Prostate gland (tissue), 2 donors: Measurements from ENCODE around the gene TNFRSF12A. TPM values are rescaled to one million over a fixed set of nuclear protein-coding genes. Genes with fewer than 3 reads are reported as not detected.

Experiments used
- DNase-seq: peaks from one replicate; pipeline ENCODE4 v3.0.0-alpha.2; 2019; ENCODE audit warnings: low spot score
- H3K27ac ChIP-seq, 2 donors: fragments of 200-600 bp; sonication (generic); 2 replicates each; pipeline ENCODE4 v1.5.1; 2017 to 2019
- H3K27me3 ChIP-seq: fragments of 200-600 bp; sonication (generic); replicated peaks from 2 replicates; pipeline ENCODE4 v1.5.1; 2019; ENCODE audit not compliant: insufficient read depth
- H3K36me3 ChIP-seq, 2 donors: fragments of 200-600 bp; sonication (generic); 1 replicate in 1 of 2; 2 replicates in 1 of 2; pipeline versions ENCODE4 v1.5.1 to v1.8.1; 2017 to 2019
- H3K4me1 ChIP-seq: fragments of 200-600 bp; sonication (generic); replicated peaks from 2 replicates; pipeline ENCODE4 v1.5.1; 2019
- H3K4me3 ChIP-seq, 2 donors: fragments of 200-600 bp; sonication (generic); 2 replicates each; pipeline ENCODE4 v1.5.1; 2017 to 2019
- H3K9me3 ChIP-seq: fragments of 200-600 bp; sonication (generic); 2 replicates; pipeline ENCODE4 v1.5.1; 2017
- CTCF ChIP-seq, 4 experiments: fragments of 200-600 bp in 2 of 4; fragments of 450-650 bp in 2 of 4; sonication (generic) in 2 of 4; IDR thresholded peaks; 1 replicate in 3 of 4; 2 replicates in 1 of 4; pipeline ENCODE4 v1.5.1; 2016 to 2019; ENCODE audit warnings: antibody characterized with exemption in 4 of 4, mild to moderate bottlenecking in 2 of 4, moderate library complexity in 2 of 4
- POLR2A ChIP-seq: fragments of 450-650 bp; IDR thresholded peaks from one replicate; pipeline ENCODE4 v1.6.1; 2016; ENCODE audit warnings: antibody characterized with exemption, mild to moderate bottlenecking
- POLR2AphosphoS5 ChIP-seq: sonication (generic); formaldehyde crosslinking; IDR thresholded peaks from one replicate; pipeline ENCODE4 v1.6.1; 2017; ENCODE audit warnings: antibody characterized with exemption
- WGBS: methylation state at CpG from one replicate; pipeline ENCODE4 v1.1.5; 2018; 5-methylcytosine and 5-hydroxymethylcytosine counted together
- intact Hi-C: fragments of 100-400 bp; cut with DNase I; formaldehyde crosslinking; loops from one replicate; pipeline ENCODE4 v1.14.2; 2022
- total RNA-seq, 2 donors: library from RNA; depleted of rRNA; stranded (reverse); fragments of >200 nt; gene quantifications; one replicate each; pipeline ENCODE4 v1.1.0, GENCODE V29; 2016

TNFRSF12A gene
- total RNA-seq, 2 donors from 2014 or later, result 57.4 to 59.0 TPM

- WGBS, result 69% methylated on average over 10 of the region's 10 CpGs
- Histone ChIP-seq H3K27me3 (no peaks in the 10 kb centered on the region), H3K4me3 (no peak overlapping the region), H3K27ac (no peak overlapping the region), H3K36me3 (no peaks in the 10 kb centered on the region), H3K9me3 (no peaks in the 10 kb centered on the region), H3K4me1 (no peaks in the 10 kb centered on the region)
- TF ChIP-seq POLR2A (no peak), CTCF (IDR thresholded peaks at IDR 0.05) (no peak), POLR2AphosphoS5 (no peak)
- intact Hi-C loops, result no loop called here
- DNase-seq, result no peak
These were observed 29.3 kb upstream of the TNFRSF12A start for GRCh38 chr16:2990891-2991290.

GRCh38 chr16:2991566-2992261 is 28.5 kb upstream of the TNFRSF12A start:
- DNase-seq, result no peak
- H3K27me3 ChIP-seq, result no peaks in the 10 kb centered on the region
- H3K9me3 ChIP-seq, result no peaks in the 10 kb centered on the region
- no peak overlapping the region for H3K4me3 ChIP-seq
- 83% methylated on average over 12 of the region's 12 CpGs for WGBS
- TF ChIP-seq CTCF (IDR thresholded peaks at IDR 0.05) (no peak), POLR2A (no peak), POLR2AphosphoS5 (no peak)
- intact Hi-C loops, result no loop called here
- H3K27ac ChIP-seq, result no peak overlapping the region
- no peaks in the 10 kb centered on the region for H3K36me3 ChIP-seq
- no peaks in the 10 kb centered on the region for H3K4me1 ChIP-seq

- H3K4me3 ChIP-seq, result no peak overlapping the region
- H3K4me1 ChIP-seq, result no peaks in the 10 kb centered on the region
- H3K27me3 ChIP-seq, result no peaks in the 10 kb centered on the region
- H3K36me3 ChIP-seq, result no peaks in the 10 kb centered on the region
- WGBS, result 60% methylated on average over 14 of the region's 14 CpGs
- peak; percentile 56 for DNase-seq
- TF ChIP-seq POLR2AphosphoS5, result peak; percentile 21
- no peak for TF ChIP-seq POLR2A
- no peak overlapping the region for H3K27ac ChIP-seq
- H3K9me3 ChIP-seq, result no peaks in the 10 kb centered on the region
- intact Hi-C loops, result no loop called here
These were observed 27.6 kb upstream of the TNFRSF12A start for GRCh38 chr16:2992383-2993081.

- Histone ChIP-seq H3K4me1 (no peaks in the 10 kb centered on the region), H3K4me3 (no peak overlapping the region), H3K9me3 (no peaks in the 10 kb centered on the region), H3K36me3 (no peaks in the 10 kb centered on the region), H3K27ac (no peak overlapping the region), H3K27me3 (no peaks in the 10 kb centered on the region)
- intact Hi-C loops, result no loop called here
- no peak for DNase-seq
- 81% methylated on average over 13 of the region's 13 CpGs for WGBS
- TF ChIP-seq CTCF (IDR thresholded peaks at IDR 0.05) (no peak), POLR2A (no peak), POLR2AphosphoS5 (no peak)
These were observed 23.9 kb upstream of the TNFRSF12A start for GRCh38 chr16:2996298-2996697.

GRCh38 chr16:2999929-3000328 is 20.2 kb upstream of the TNFRSF12A start:
- H3K4me1 ChIP-seq, result no peaks in the 10 kb centered on the region
- H3K27me3 ChIP-seq, result no peaks in the 10 kb centered on the region
- 86% methylated on average over 6 of the region's 6 CpGs for WGBS
- intact Hi-C loops, result no loop called here
- no peak for TF ChIP-seq POLR2A
- no peak for TF ChIP-seq POLR2AphosphoS5
- no peak for TF ChIP-seq CTCF (IDR thresholded peaks at IDR 0.05)
- no peak overlapping the region for H3K27ac ChIP-seq
- DNase-seq, result no peak
- no peak overlapping the region for H3K4me3 ChIP-seq
- H3K9me3 ChIP-seq, result no peaks in the 10 kb centered on the region
- H3K36me3 ChIP-seq, result no peaks in the 10 kb centered on the region
